Right lobe of liver (tissue), 4 donors: ENCODE results near the gene ICE2.

Source experiments
- POLR2A ChIP-seq: fragments of 450-650 bp; IDR thresholded peaks from one replicate; pipeline ENCODE4 v1.6.1; 2017; ENCODE audit warnings: antibody characterized with exemption, mild to moderate bottlenecking
- TF ChIP-seq, protein P1 (sequence below), 4 donors: fragments of 200-600 bp in 3 of 4; fragments of 450-650 bp in 1 of 4; IDR thresholded peaks; one replicate each; pipeline versions ENCODE4 v1.5.1 to v1.8.0; 2016 to 2022; ENCODE audit warnings: antibody characterized with exemption in 4 of 4, mild to moderate bottlenecking in 2 of 4
- donor health status: DM: no; HTN: no; CAD: no.
- donor health status: DM: no; HTN: no; CAD: no.
- donor health status: DM: no; HTN: yes; CAD: no.

GRCh38 chr15:60408463-60408981, 70.4 kb downstream of the ICE2 start:
- TF ChIP-seq, protein P1, sequence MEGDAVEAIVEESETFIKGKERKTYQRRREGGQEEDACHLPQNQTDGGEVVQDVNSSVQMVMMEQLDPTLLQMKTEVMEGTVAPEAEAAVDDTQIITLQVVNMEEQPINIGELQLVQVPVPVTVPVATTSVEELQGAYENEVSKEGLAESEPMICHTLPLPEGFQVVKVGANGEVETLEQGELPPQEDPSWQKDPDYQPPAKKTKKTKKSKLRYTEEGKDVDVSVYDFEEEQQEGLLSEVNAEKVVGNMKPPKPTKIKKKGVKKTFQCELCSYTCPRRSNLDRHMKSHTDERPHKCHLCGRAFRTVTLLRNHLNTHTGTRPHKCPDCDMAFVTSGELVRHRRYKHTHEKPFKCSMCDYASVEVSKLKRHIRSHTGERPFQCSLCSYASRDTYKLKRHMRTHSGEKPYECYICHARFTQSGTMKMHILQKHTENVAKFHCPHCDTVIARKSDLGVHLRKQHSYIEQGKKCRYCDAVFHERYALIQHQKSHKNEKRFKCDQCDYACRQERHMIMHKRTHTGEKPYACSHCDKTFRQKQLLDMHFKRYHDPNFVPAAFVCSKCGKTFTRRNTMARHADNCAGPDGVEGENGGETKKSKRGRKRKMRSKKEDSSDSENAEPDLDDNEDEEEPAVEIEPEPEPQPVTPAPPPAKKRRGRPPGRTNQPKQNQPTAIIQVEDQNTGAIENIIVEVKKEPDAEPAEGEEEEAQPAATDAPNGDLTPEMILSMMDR (IDR thresholded peaks at IDR 0.05): no peak
- TF ChIP-seq POLR2A: no peak
